Dermis blood vessel endothelial cell (primary cell): Measurements from ENCODE around the gene PRAME. TPM values are rescaled to one million over a fixed set of nuclear protein-coding genes. Genes with fewer than 3 reads are reported as not detected.
"Not testable (repeated sequence)": the region's sequence is repeated elsewhere in the genome, so short reads cannot be mapped to it uniquely, and the experiment has no call there.

Experiments
- DNase-seq: peaks from one replicate; pipeline ENCODE4 v3.0.0; 2010
- total RNA-seq: library from RNA; depleted of rRNA; stranded (reverse); fragments of >200 nt; gene quantifications from 2 replicates; pipeline ENCODE4 v1.2.3, GENCODE V29; 2014

The PRAME gene
- not detected in 2 replicates for total RNA-seq

GRCh38 chr22:22558972-22559603, at the start of gene PRAME:
PRAME (minus strand) TSS chr22:22559265; CDS start chr22:22556832, 2,433 bp downstream.
- DNase-seq: peak; percentile 58

DNA sequence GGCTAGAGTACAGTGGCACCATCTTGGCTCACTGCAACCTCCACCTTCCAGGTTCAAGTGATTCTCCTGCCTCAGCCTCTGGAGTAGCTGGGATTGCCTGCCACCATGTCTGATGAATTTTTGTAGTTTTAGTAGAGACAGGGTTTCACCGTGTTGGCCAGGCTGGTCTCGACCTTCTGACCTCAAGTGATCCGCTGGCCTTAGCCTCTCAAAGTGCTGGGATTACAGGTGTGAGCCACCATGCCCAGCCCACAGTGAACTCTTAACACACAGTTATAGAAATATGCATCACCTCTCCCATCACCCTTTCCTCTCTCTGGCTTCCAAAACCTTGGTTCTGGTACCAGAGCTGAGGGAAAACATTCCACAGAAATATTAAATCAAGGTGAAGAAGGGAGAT, 49.0 kb upstream of the PRAME start:
- not testable (repeated sequence) for DNase-seq

DNA sequence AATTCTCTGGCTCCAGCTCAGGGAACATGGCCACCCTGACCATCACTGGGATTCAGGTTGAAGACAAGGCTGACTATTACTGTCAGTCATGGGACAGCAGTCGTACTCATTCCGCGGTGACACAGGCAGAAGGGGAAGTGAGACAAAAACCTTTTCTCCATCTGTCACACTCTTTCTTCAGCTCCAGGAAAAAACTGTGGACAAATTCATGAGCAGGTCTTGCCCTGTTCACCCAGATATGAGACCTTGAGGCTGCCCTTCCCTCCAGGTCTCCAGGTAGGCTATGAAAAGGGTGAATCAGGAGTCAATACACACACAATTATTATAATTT, 46.0 kb upstream of the PRAME start:
- DNase-seq: no peak

GRCh38 chr22:22604326-22605073, 45.4 kb upstream of the PRAME start:
- DNase-seq: no peak

DNA sequence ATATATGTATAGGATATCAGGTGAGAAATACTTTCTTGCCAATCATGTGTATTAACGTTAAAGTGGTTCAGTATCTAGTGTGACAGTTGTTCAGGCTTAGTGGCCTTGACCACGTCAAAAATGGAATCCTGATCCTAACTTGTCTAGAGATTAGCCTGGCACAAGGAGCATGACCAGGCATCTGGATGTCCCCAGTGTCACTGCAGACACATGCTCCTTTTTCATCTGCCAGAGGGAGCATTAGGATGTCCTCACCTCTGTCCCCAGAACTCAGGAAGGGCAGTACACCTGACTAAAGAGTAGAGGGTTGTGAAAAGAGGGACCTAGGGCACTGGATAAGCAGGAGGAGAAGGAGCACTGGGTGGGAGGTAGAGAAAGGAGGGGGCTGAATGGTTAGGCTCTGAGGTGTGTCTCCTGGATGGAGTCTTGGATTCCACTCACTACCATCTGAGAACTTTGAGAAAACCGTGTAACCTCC, 44.4 kb upstream of the PRAME start:
- no peak for DNase-seq

- DNase-seq: no peak
Measured at GRCh38 chr22:22600531-22601261, 41.6 kb upstream of the PRAME start.

GRCh38 chr22:22599248-22599647, 40.2 kb upstream of the PRAME start:
- no peak for DNase-seq

- DNase-seq: no peak
Measured at GRCh38 chr22:22598144-22598543, 39.1 kb upstream of the PRAME start.

GRCh38 chr22:22595001-22595835, 36.2 kb upstream of the PRAME start:
- no peak for DNase-seq

DNA sequence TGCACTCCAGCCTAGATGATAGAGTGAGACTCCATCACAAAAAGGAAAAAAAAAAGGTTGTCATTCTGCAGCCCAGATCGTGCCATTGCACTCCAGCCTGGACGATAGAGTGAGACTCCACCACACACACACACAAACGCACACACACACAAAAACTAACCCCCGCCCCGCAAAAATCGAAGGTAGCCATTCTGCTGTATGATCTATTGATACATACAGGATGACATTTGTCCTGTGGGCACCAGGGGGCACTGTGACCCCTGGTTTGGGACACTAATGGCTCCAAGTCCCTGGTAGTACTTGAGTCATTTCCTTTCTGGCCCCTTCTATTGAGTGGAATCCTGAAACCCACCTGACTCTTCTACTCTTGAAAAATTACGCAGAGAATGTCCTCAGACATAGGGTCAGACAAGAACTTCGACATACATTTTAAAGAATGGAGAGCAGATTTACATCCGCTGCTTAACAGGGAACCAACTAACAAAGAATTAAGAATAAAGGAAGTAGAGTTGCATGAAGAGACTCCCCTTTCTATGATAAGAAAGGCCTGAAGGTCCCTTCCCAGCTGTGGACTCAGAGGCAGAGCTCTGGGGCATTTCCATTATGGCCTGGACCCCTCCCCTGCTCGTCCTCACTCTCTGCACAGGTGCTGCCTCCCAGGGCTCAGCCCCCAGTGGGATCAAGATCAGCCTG, 35.0 kb upstream of the PRAME start:
- peak; percentile 83 for DNase-seq

GRCh38 chr22:22593250-22593649, 34.2 kb upstream of the PRAME start:
- DNase-seq: no peak

DNA sequence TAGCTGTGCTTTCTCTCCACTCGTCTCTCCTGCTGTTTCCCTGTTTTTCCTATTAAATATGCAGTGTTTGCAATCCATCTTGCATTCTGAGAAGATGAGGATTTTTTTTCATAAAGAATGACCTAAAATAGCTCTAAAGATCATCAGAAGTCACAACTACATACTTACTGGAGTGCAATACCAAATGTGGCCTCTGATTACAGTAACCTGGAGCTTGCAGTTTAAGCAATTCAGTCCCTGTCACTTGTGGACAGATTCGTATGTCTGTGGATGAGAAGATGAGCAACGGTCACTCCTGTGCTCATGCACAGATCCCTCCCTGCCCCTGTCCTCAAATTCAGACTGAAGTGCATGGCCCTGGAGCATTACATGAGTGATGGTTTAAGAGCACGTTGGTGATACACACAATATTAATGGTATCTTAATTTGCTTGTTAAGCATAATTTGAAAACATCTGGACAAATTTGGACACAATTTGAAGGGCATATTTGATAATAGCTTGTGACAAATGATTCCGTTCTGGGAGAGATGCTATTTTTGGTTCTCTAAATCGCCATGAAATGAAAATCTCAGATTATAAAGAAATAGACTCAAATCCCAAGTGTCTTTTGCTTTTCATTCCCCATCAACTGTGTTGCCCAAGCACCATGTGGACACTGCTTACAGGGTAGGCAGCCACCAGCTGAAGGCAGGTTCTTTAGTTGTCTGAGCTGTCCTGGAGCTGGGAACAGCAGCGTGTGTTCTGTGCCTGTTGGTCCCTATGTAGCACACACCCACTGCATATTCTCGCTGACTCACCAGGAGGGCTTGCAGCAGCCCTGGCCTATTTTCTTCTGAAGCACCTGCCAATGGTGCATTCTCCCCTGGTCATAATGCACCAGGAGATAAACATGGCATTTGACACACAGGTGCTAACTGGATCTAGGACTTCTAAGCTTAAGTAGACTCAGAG, 32.6 kb upstream of the PRAME start:
- DNase-seq: no peak

GRCh38 chr22:22590136-22590891, 31.2 kb upstream of the PRAME start:
- DNase-seq: no peak

- DNase-seq: no peak
Measured at GRCh38 chr22:22588485-22589164, 29.6 kb upstream of the PRAME start.

DNA sequence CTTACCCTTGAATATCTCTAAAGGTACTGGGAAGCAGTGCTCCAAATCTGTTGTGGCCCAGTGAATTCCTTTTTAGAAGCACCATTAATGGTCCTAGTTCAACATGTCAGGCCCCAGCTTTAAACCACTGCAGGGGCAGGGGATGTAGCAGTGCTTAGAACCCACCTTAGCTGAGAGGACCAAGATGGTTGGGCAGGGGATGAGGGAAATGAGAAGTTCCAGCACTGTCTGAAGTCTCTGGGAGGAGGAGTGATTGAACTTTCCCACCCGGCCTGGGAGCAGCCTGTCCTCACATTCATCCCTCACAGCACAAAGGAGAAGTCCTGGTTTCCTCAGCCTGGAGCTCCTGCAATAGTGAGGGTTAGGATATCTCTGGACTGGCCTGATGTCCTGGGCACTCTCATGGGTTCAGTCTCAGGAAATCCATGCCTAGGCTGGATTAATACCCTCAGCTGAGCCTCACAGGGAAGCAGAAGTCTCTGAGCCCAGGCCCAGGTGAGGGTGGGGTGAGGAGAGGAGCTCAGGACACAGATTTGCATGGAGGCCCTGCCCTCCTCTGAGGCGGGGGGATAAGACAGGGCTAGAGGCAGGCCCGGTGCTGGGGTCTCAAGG, 28.6 kb upstream of the PRAME start:
- DNase-seq: no peak

DNA sequence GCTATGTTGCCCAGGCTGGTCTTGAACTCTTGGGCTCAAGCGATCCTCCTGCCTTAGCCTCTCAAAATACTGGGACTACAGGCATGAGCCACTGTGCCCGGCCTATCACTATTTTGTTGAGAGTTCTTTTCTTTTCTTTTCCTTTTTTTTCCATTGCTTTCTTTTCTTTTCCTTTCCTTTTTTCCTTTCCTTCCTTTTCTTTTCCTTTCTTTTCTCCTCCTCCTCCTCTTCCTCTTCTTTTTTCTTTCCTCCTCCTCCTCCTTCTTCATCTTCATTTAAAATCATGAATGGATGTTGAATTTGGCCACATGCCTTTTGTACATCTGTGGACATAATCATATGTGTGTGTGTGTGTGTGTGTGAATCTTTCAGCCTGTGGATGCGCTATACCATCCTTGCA, 25.7 kb upstream of the PRAME start:
- DNase-seq: no peak

- DNase-seq: no peak
Measured at GRCh38 chr22:22583030-22583429, 24.0 kb upstream of the PRAME start.

- not testable (repeated sequence) for DNase-seq
Measured at GRCh38 chr22:22581524-22581923, 22.5 kb upstream of the PRAME start.
